Cerebellar cortex (tissue), 1 donor: ENCODE results near the gene ONECUT2.

Experiments used
- DNase-seq: peaks from one replicate; pipeline ENCODE4 v3.0.0-alpha.2; 2015; ENCODE audit warnings: low spot score

Gene ONECUT2

DNA sequence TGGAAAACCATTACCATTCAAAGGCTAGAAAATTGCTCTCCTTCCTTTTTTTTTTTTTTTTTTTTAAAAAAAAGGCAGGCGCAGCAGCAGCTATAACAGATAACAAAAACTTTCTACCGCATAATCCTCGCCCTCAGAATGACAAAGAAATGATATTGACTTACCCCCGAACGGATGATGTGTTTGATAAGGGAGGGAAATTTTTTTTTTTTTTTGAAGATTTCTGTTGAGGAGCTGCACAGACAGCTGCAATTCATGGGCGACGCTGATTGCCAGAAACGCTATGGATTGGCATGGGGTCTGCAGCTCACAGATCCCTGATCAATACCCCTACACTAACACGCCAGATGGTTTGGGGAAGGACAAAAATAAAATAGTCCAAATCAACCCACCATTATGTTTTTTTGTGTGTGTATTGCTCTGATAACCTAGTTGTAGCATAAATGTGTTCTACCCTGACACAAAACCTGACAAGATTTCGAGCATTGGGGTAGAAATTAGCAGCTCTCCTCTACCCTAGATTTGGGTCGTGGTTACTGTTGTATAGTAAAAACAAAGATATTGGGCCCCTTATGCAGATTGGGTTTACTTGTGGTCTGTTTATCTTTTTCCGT lies 3.6 kb upstream of the ONECUT2 start:
- no peak for DNase-seq

DNA sequence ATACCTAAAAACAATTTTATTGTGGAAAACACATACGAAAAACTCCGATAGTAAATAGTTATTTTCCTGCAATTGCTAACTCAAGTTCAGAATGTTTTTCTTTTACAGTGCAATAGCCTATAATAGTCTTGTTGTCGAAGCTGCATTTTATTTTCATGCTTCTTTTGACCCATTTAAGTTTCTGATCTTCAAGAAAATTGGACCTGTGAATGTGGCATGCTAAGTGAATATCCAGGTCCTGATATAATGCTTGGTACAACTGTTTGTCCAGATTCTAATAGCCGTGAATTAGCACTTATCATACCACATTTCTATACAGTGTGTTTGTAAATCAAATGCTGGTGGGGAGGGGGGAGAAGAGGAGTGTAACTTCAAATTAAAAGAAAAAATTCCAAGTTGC lies 3.0 kb upstream of the ONECUT2 start:
- DNase-seq, result no peak

DNA sequence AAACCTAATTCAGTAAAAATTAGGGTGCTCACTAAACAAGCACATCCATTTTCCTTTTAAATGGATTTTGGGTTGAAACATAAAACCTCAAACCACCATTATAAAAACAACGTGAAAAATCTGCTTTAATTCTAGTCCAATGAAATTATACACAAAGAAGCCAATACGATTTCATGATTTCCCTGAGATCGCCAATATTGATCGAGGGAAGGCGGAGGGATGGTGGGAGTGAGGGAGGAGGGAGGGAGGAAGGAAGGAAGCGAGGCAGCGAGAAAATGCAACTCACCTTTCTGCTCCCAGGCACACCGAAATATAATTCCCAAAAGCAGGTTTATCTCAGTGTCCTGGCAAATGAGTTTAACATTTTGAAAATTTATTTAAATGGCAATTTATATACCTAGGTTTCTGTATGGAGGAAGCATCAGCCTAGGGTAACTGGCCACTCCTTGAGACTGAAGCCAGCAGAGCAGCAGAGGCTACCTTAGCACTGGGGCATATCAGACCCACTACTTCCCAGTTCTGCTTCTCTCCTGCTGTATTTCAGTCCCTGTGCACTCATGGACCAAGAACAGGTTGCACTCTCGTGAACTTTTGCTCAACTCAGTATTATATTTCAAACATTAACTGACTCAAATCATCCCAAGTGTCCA lies 2.3 kb upstream of the ONECUT2 start:
- no peak for DNase-seq

DNA sequence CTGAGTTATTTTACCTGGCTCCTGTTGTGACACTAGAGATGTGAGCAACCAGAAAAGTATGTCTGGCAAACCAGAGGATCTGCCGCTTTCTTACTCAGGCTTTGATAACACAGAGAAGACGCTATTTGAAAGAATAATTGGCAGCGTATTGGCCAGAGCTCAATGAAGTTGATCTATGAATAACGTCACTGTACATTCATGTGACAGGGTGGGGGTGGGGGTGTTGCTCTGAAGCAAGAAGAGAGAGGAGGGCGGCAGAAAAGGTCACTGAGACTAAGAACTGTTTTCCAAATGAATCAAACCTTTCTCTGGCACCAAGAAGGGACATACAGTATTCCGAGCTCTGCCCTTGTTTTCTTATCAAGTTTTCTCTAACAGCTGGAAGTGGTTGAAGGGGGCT lies 1.7 kb upstream of the ONECUT2 start:
- DNase-seq, result no peak

DNA sequence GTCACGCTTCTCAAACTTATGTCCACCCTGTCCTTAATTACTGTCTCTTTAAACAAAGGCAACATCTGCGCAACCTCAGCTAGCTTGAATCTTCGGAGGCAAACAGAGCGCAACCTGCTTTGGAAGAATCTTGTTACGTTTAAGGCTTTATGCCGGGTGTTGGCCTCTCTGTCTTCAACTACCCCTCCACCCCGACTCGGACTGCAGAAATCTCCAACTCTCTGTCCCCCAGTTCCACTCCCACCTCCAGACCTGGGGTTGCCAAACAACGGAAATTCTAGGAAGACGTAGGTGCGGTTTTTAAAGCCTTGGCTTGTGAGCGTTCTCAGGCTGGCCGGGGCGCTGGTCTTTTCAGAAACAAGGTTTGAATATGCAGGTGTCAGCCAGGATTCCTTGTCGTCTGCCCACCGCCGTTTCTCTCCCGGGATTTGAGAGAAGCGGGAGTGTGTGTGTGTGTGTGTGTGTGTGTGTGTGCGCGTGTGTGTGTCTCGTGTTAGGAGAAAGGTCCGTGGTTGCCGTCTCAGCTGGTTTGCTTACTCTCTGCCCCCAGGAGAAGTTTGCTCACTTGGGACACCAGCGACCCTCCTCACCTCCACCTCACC lies 1.1 kb upstream of the ONECUT2 start:
- no peak for DNase-seq

DNA sequence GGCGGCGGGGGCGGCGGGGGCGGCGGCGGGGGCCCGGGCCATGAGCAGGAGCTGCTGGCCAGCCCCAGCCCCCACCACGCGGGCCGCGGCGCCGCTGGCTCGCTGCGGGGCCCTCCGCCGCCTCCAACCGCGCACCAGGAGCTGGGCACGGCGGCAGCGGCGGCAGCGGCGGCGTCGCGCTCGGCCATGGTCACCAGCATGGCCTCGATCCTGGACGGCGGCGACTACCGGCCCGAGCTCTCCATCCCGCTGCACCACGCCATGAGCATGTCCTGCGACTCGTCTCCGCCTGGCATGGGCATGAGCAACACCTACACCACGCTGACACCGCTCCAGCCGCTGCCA lies 644 bp downstream of the ONECUT2 start:
- no peak for DNase-seq

DNA sequence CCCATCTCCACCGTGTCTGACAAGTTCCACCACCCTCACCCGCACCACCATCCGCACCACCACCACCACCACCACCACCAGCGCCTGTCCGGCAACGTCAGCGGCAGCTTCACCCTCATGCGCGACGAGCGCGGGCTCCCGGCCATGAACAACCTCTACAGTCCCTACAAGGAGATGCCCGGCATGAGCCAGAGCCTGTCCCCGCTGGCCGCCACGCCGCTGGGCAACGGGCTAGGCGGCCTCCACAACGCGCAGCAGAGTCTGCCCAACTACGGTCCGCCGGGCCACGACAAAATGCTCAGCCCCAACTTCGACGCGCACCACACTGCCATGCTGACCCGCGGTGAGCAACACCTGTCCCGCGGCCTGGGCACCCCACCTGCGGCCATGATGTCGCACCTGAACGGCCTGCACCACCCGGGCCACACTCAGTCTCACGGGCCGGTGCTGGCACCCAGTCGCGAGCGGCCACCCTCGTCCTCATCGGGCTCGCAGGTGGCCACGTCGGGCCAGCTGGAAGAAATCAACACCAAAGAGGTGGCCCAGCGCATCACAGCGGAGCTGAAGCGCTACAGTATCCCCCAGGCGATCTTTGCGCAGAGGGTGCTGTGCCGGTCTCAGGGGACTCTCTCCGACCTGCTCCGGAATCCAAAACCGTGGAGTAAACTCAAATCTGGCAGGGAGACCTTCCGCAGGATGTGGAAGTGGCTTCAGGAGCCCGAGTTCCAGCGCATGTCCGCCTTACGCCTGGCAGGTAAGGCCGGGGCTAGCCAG lies 1.2 kb downstream of the ONECUT2 start:
- DNase-seq, result no peak

DNA sequence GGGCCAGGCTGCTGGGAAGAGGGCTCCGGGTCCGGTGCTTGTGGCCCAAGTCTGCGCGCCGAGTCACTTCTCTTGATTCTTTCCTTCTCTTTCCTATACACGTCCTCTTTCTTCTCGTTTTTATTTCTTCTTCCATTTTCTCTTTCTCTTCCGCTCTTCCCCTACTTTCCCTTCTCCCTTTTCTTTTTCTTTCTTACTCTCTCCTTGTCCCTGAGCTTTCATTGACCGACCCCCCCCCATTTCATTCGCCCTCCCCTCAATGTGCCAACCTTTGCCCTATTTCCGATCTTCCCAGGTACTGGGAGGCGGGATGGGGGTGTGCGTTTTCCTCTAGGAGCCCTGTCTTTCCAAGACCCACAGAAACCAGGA lies 1.8 kb downstream of the ONECUT2 start:
- no peak for DNase-seq

DNA sequence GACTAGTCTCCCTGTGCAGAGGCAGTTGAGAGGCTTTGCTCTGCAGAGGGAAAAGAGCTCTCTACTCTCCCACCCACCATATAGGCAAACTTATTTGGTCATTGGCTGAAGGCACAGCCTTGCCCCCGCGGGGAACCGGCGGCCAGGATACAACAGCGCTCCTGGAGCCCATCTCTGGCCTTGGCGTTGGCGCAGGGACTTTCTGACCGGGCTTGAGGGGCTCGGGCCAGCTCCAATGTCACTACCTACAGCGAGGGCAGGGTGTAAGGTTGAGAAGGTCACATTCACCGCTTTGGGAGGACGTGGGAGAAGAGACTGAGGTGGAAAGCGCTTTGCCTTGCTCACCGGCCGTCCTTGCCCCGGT lies 2.2 kb downstream of the ONECUT2 start:
- peak; percentile 23 for DNase-seq

DNA sequence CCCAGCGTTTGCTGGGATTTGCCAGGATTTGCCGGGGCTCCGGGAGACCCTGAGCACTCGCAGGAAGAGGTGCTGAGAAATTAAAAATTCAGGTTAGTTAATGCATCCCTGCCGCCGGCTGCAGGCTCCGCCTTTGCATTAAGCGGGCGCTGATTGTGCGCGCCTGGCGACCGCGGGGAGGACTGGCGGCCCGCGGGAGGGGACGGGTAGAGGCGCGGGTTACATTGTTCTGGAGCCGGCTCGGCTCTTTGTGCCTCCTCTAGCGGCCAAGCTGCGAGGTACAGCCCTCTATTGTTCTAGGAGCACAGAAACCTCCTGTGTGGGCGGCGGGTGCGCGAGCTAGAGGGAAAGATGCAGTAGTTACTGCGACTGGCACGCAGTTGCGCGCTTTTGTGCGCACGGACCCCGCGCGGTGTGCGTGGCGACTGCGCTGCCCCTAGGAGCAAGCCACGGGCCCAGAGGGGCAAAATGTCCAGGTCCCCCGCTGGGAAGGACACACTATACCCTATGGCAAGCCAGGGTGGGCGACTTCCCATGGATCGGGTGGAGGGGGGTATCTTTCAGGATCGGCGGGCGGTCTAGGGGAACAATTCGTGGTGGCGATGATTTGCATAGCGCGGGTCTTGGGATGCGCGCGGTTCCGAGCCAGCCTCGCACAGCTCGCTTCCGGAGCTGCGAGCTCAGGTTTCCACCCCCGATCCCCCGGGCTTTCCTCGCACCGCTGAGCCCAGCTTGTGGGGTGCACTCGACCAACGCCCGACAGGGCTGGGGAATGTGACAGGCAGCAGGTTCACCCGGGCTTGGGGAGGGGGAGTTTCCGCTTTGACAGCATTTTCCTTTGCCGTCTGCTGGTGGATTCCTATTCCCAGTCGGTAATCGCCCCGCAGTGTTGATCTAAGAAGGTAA lies 2.8 kb downstream of the ONECUT2 start:
- peak; percentile 82 for DNase-seq

DNA sequence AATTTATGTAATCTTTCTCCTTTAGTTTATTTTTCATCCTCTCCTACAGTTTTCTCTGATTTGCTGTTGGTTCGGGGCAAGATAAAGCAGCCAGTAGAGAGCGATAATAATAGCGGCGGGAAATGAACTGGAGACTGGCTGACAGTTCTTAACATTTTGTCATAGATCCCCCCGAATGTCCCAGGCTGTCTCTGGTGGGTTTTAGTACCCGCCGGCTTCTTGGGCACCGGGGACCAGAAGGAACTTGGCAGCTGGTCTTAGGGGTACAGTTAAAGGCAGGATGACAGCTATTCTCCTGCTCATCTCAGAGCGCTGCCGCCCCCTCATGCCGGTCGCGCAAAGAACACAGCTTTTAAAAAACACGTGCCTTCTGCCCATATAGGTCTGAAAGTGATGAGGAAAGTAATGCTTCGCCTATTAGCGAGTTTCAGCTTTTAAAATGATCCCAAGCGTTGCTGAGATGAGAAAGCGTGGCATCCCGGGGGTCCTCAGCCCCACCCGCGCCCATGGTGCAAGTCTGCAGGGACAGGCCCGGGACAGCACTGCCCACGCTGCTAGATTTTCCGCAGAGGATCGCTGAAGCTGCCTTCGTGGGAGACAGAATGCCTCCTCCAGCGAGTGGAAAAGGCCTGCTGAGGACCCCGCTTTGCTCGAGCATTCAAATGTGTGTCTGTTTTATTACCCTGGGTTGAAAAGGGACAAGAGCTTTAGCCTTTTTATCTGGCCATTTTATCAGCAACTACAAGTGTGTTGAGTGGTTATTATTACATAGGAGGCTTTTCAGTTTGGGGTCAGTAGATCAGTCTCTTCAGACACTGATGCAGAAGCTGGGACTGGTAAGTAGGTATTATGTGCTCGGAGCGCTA lies 3.8 kb downstream of the ONECUT2 start:
- no peak for DNase-seq

DNA sequence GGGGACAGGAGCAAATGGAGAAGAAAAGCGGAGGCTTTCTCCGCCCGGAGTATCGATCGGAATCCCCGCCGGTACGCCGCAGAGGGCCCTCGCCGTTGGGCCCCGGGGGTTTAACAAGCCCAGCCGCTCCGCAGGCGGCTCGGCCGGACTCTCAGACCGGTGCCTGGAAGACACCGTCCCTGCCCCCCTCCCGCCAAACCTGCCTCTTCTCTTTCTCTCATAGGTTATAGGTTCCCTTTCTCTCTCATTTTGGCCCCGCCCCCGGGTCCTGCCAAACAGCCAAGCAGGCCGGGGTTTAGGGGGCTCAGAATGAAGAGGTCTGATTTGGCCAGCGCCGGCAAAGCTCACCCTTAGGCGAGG lies 4.4 kb downstream of the ONECUT2 start:
- DNase-seq, result no peak

DNA sequence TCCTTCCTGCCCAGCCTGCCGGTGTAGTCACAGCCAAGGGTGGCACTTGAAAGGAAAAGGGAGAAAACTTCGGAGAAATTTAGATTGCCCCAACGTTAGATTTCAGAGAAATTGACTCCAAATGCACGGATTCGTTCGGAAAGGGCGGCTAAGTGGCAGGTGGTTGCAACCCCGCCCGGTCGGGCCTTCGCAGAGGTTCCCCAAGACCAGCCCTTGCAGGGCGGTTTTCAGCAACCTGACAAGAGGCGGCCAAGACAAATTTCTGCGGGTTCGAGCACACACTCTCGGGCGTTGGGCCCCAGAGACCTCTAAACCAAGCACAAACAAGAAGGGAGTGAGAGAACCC lies 4.8 kb downstream of the ONECUT2 start:
- no peak for DNase-seq

DNA sequence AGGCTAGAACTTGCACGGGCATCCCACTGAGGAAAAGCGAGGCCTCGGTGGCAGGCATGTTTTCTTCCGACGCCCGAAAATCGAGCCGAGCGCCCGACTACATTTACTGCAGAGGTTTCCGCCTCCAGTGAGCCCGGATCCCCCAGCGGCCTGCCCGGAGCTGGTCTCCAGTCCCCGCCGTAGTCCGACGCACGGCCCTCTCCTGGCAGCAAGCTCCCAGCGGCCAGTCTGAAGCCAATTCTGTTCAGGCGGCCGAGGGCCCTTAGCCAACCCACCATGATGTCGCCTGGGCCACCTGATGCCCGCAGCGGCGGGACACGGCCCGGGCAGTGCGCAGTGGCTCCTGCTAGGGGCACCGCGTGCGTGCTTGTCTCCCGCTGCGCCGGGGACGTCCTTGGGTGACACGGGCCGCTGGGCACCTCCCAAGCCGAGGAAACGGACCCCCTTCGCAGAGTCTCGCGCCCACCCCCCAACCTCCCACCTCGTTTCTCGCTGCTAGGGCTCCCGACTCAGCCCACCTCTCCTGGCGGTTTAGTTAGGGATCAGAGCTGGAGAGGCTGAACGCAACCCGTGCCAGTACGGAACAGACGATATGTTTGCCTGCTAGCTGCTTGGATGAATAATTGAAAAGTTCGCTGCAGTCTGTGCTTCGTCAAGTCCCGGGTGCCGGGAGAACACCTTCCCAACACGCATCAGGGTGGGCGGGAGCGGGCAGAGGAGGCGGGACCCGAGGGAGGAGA lies 5.3 kb downstream of the ONECUT2 start:
- no peak for DNase-seq

DNA sequence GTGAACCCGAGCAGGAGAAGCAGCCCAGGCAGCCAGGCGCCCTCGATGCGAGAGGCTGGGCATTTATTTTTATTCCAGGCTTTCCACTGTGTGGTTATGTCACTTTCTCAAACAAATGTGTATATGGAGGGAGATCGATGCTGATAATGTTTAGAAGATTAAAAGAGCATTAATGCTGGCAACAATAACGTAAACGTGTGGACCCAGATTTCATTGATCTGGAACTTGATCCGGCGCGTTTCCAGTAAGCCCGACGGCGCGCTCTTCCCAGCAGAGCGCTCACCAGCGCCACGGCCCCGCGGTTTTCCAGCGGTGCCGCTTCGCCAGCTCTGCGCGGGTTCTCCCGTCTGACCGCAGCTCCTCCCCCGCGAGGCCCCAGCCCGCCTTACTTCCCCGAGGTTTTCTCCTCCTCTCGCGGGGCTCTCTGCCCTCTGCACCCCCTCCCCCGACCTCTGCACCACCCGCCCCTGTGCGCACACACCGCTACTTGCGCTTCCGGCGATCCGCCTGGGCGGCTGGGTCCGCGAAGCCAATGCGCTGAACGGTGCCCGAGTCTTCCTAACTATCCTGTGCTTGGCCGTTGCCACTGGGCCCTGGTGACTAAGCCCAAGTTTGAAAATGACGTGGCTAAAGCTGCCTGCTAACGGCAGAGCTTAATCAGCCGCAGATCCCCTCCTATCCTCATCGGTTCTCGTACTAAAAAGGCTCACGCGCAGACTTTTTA lies 6.1 kb downstream of the ONECUT2 start:
- no peak for DNase-seq

DNA sequence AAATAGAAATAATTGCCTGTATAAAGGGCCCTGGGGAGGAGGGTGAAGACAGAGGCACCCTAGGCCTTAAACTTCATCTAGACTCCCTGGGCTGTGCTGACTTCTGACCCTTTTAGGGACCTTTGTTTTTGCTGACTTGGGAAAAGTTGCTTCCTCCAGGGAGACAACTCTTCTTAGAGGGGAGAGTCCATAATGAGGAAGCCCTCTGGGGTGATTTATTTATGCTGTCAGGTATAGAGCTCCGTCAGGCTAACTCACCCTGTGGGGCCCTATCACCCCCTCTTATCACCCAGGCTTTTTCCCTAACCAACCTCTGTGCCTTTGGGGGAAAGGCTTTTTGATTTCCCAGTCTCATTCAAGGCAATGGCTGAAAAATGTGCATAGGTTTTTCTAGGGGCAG lies 8.1 kb downstream of the ONECUT2 start:
- DNase-seq, result no peak

DNA sequence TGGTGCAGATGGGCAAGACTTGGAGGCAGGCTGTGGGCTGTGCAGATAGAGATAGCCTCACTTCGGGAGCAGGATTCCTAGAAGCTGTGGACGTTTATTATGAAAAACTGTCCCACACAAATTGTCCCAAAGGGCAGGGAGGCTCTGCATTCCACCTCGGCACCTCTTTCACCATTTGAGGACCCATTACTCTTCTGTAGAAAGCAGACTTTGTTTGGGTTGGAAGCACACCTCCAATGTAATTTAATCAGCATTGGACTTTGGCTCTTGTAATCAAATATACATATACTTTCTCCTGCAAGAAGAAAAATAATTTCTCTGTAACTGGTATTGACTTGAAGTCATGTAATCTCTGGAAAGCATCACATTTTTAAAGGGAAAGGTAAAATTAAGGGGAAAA lies 8.5 kb downstream of the ONECUT2 start:
- DNase-seq, result no peak

DNA sequence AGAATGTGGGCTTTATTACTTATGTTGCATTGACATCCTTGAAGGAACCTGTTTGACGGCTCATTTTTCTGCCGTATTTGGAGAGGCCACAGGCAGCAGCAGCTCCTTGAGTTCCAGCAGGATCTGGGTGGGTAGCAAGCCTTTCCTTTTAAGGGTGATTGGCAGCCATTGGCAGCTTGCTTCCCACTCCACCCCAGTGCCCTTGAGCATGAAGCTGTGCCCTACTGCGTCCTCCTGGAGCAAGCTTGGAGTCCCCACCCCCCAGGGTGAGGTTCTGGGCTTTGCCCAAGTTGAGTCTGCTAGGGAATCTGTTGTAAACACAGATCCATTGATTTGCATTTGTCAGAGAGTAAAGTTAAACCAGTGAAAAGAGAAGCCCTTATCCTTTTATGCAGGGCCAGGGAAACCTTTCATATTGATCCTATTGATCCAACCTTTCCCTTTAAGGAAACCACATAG lies 9.2 kb downstream of the ONECUT2 start:
- DNase-seq, result no peak

DNA sequence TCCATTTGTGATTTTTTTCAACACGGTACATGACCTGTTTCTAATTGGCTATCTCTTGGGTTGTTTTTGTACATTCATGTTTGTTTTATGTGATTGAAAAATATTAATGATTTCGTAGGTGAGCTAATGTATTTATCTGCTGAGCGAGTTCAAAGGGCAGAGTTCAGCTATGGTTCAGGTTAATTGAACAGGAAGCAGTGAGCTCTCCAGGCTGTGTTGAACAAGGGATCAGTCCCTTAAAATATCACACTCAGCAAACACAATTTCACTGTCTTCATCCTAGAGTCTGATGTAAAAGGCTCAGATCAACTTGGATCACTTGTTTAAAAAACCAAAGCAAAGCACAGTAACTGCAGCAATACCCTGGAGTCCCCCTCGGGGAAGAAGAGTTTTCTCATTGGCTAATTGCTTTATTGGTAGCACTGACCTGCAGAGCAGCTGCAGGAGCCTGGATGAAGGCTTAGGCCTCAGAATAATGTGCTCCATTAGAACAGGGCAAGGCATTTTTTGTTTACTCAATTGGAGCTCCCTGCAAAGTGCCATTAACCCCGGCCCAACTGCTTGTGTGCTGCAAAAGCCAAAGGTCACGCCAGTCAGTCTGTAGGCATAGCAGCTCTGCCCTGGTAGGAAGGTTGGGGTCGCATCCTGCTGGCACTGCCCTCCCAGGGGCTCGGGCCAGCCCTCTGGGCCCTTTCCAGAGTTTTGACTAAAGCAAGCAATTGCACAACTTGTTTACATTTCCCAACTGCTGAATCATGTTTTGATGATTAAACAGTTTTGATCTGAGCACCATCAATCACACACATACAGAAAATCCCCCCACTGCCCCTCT lies 10.5 kb downstream of the ONECUT2 start:
- no peak for DNase-seq
